Progenitor cell of endocrine pancreas (in vitro differentiated cells): Measurements from ENCODE around the gene FOXC2. TPM values are rescaled to one million over a fixed set of nuclear protein-coding genes. Genes with fewer than 3 reads are reported as not detected.

Source experiments
- DNase-seq: peaks from one replicate; pipeline ENCODE4 v3.0.0; 2021; ENCODE audit warnings: low spot score; ENCODE audit not compliant: unreplicated experiment
- H3K27ac Mint-ChIP-seq: 2 replicates; pipeline ENCODE4 v1.8.0; 2021; ENCODE audit warnings: mild to moderate bottlenecking, moderate library complexity, mixed read lengths
- H3K27me3 Mint-ChIP-seq: 2 replicates; pipeline ENCODE4 v1.8.0; 2021; ENCODE audit warnings: mixed read lengths
- H3K36me3 Mint-ChIP-seq: 2 replicates; pipeline ENCODE4 v1.8.0; 2022; ENCODE audit warnings: mixed read lengths; ENCODE audit not compliant: insufficient read depth
- H3K4me1 Mint-ChIP-seq: 2 replicates; pipeline ENCODE4 v1.8.0; 2021; ENCODE audit warnings: low read depth, mixed read lengths
- H3K4me3 Mint-ChIP-seq: 2 replicates; pipeline ENCODE4 v1.8.0; 2021; ENCODE audit warnings: low read depth, mild to moderate bottlenecking, moderate library complexity, mixed read lengths
- H3K9me3 Mint-ChIP-seq: 2 replicates; pipeline ENCODE4 v1.8.0; 2021; ENCODE audit warnings: low read depth, mixed read lengths
- total RNA-seq: library from RNA; stranded (reverse); gene quantifications from 2 replicates; pipeline ENCODE4 v1.2.1, GENCODE V29; 2021
- TF ChIP-seq, protein P1 (sequence below): fragments of 200-600 bp; sonication (generic); IDR thresholded peaks from one replicate; pipeline ENCODE4 v1.5.0; 2021; ENCODE audit warnings: antibody characterized with exemption, mild to moderate bottlenecking; ENCODE audit not compliant: unreplicated experiment

FOXC2 gene
- total RNA-seq, 1 donor from 2014 or later, result not detected

DNA sequence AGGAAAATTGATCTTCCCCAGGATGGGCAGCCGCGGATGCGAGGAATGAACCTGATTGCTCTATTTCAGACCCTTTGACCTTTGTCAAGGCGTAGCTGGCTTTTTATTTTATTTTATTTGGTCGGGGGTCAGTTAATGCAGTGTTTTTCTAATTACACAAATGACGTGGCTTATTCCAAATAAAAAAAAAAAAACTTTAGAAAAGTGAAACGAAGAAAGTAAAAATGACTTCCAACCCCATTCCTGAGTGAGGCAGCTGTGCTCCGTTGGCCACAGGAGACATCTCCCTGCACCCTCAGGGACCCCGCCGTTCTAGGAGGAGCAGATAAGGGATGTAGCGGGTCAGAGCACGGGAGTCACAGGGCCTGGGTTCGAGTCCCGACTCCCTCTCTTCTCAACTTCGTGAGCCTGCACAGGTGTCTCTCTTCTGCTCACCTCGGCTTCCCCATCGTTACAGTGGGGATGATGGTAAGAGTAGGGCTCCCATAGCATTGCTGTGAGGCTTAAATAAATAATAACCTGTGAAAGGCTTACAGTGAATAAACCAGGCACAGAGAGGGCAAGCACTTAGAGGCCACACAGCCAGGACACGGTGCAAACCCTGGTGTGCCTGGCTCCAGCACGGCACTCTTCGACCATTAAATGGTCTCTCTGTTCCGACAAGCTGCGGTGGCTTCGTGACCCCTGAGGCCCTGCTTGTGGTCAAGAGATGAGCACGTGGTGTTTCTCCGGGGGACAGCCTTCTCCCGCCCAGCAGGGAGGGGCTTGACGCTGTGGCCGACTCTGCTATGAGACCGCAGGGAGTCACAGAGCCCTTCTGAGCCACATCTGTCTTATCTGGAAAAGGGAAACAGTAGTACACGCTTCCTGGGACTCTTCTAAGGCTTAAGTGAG lies 46.1 kb upstream of the FOXC2 start:
- no peaks in the 10 kb centered on the region for H3K9me3 Mint-ChIP-seq
- TF ChIP-seq, protein P1, sequence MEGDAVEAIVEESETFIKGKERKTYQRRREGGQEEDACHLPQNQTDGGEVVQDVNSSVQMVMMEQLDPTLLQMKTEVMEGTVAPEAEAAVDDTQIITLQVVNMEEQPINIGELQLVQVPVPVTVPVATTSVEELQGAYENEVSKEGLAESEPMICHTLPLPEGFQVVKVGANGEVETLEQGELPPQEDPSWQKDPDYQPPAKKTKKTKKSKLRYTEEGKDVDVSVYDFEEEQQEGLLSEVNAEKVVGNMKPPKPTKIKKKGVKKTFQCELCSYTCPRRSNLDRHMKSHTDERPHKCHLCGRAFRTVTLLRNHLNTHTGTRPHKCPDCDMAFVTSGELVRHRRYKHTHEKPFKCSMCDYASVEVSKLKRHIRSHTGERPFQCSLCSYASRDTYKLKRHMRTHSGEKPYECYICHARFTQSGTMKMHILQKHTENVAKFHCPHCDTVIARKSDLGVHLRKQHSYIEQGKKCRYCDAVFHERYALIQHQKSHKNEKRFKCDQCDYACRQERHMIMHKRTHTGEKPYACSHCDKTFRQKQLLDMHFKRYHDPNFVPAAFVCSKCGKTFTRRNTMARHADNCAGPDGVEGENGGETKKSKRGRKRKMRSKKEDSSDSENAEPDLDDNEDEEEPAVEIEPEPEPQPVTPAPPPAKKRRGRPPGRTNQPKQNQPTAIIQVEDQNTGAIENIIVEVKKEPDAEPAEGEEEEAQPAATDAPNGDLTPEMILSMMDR, result no peak
- H3K27ac Mint-ChIP-seq, result no peak overlapping the region
- H3K4me1 Mint-ChIP-seq, result peaks cover 2% of the 10 kb centered on the region
- no peaks in the 10 kb centered on the region for H3K36me3 Mint-ChIP-seq
- no peak overlapping the region for H3K4me3 Mint-ChIP-seq
- DNase-seq, result no peak
- peaks cover 72% of the 10 kb centered on the region for H3K27me3 Mint-ChIP-seq

DNA sequence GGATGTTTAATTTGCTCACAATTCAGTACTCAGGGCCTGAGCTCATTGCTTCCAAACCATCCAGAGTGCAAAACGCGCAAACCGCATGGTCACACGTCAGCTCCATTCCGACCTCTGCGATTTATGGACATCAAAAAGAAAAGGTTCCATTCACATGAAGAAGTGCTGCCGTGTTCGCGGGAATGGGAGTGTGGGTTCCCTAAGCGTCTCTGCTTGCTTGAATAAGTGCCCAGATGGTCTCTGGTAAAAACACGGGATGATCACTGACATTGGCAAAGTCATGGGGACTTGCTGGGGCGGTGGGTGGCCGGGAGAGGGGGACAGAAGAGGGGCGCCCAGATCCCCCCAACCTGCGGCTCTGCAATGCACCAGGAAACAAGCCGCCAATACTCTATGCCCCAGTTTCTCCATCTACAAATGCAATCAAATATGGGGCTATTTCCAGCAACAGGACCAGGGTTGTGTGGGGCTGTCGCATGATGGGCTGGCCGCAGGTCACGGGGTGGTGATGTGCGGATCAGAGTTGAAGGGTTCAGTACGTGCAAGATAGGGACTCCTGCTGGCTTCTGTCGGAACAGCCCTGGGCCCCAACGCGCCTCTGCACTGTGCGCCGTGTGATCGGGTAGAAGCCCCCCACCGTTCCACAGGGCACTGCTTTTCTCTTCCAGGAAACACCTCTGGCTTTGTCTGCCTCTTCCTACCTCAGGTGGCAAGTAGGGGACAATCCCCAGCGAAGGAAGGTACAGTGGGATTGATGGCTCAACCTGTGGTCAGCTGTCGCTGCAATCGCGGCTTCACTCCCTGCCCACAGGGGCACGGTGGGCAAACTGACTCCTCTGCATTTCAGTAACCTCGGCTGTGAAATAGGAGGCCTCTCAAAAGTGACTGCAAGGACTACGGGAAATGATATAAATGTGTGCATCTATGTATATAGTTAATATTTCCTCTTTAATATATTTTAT lies 45.1 kb upstream of the FOXC2 start:
- peaks cover 2% of the 10 kb centered on the region for H3K4me1 Mint-ChIP-seq
- DNase-seq, result no peak
- no peak overlapping the region for H3K4me3 Mint-ChIP-seq
- H3K9me3 Mint-ChIP-seq, result no peaks in the 10 kb centered on the region
- no peak overlapping the region for H3K27ac Mint-ChIP-seq
- TF ChIP-seq, protein P1, result no peak
- peaks cover 70% of the 10 kb centered on the region for H3K27me3 Mint-ChIP-seq
- H3K36me3 Mint-ChIP-seq, result no peaks in the 10 kb centered on the region

DNA sequence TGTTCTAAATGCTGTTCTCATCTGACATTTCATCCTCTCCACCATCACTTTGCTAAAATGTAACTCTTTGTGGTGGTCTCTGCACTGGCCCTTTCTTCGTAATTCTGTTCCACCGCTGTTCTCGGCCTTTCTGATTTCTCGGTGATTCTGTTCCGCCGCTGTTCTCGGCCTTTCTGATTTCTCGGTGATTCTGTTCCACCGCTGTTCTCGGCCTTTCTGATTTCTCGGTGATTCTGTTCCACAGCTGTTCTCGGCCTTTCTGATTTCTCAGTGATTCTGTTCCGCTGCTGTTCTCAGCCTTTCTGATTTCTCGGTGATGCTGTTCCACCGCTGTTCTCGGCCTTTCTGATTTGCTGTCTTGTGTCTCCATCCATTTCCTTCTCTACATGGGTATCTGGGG lies 44.0 kb upstream of the FOXC2 start:
- Mint-ChIP-seq H3K4me1 (peaks cover 2% of the 10 kb centered on the region), H3K27ac (no peak overlapping the region), H3K27me3 (peaks cover 67% of the 10 kb centered on the region), H3K4me3 (no peak overlapping the region), H3K9me3 (no peaks in the 10 kb centered on the region), H3K36me3 (no peaks in the 10 kb centered on the region)
- no peak for DNase-seq
- TF ChIP-seq, protein P1, result no peak

DNA sequence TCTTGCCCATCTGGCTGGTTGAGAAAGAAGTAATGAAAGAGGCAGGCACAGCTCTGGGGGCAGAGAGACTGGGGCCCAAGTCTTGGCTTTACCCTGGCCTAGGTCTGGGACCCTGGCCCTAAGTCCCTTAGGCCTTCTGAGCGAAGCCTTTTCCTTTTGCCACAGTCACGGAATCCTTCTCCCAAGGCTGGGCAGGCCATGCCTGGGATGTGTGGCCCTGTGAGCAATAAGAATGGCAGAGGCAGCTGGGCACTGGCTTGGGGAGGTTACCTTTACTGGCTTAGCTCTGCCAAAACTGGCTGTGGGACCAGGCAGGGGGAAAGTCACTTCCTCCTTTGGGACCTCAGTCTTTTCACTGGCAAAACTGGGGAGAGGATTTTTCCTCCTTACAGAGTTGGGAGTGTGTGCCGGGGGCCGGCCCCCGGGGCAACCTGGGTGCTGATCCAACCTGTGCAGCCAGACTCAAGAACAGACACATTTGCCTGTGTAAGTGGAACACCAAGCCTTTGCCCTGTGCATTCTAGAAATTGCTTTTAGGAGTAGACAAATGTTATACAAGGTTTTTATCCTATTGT lies 43.4 kb upstream of the FOXC2 start:
- no peaks in the 10 kb centered on the region for H3K36me3 Mint-ChIP-seq
- H3K27me3 Mint-ChIP-seq, result peaks cover 66% of the 10 kb centered on the region
- no peaks in the 10 kb centered on the region for H3K9me3 Mint-ChIP-seq
- H3K4me1 Mint-ChIP-seq, result peaks cover 2% of the 10 kb centered on the region
- TF ChIP-seq, protein P1, result no peak
- H3K4me3 Mint-ChIP-seq, result no peak overlapping the region
- no peak for DNase-seq
- H3K27ac Mint-ChIP-seq, result no peak overlapping the region

DNA sequence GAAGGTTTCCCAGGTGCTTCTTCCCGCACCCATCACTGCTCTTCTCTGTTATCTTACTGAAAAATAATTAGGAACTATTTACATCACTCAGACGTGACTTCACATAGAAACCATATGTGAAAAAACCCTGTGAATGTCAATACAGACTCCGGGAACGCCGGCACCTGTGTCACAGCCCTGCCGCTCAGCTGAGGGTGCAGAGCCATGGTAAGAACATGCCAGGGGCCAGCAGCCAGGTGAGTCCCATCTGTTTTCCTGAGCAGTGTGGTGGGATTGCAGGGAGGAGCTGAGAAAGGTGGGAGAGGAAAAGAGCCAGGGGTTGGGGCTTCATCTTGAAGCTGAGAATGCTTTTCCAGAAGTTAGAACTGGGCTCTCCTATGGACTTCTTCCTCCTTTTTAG lies 42.6 kb upstream of the FOXC2 start:
- no peak for DNase-seq
- Mint-ChIP-seq H3K4me3 (no peak overlapping the region), H3K4me1 (peaks cover 2% of the 10 kb centered on the region), H3K36me3 (no peaks in the 10 kb centered on the region), H3K9me3 (no peaks in the 10 kb centered on the region), H3K27ac (no peak overlapping the region), H3K27me3 (peaks cover 62% of the 10 kb centered on the region)
- TF ChIP-seq, protein P1, result no peak
